GM21515 (cell line): Measurements from ENCODE around the gene PKP3.
"Not testable (repeated sequence)": the region's sequence is repeated elsewhere in the genome, so short reads cannot be mapped to it uniquely, and the experiment has no call there.

Experiments
- ATAC-seq: cut with Tn5 transposase; IDR thresholded peaks from one replicate; pipeline ENCODE4 v1.9.1; 2021; ENCODE audit not compliant: unreplicated experiment

The PKP3 gene

GRCh38 chr11:425301-425700 is 31.3 kb downstream of the PKP3 start:
- ATAC-seq = no peak

DNA sequence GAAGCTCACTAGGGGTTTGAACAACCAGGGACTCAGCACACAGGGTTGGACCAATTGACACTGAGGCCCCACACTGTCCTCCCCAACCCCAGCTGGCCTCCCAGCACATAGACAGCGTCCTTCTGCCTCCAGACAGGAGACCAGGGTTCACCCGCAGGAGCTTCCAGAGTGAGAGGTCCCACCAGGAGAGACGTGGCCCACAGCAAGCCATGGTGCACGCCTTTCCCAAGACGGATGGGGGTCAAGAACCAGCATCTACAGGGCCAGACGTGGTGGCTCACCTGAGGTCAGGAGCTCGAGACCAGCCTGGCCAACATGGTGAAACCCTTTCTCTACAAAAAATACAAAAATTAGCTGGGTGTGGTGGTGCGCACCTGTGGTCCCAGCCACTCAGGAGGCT is 32.8 kb downstream of the PKP3 start:
- ATAC-seq = no peak

DNA sequence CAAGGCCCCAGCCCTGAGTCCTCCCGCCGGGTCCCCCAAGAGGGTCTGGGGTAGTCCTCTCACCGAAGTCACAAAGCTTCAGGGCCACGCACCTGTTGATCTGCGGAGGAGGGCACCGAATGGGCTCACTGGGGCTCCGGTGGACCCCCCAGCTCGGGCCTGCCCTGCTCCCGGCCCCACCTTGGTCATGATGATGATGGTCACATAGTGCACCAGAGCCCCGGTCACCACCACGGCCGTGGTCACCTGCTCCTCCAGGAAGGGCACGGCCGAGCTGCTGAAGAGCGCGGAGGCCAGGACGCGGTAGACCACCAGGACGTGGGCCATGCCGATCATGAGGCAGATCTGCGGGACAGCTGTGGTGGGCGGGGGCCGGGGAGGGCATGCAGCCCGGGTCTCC is 34.3 kb downstream of the PKP3 start:
- ATAC-seq = no peak

DNA sequence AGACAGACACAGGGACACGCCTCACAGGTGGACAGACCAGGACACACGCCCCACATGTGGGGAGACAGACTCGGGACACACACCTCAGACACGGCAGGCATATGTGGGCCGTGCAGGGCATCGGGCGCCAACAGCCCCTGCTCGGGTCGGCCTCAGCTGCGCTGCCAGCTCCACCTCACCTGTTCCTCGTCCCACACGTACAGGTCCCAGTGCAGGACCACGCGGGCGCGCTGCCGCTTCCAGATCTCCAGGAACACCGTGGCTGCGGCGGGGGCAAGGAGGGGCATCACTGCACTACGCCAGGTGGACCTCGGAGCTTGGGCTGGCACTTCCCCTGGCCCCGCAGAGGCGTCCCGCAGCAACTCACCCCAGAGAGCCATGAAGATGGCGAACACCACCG is 35.4 kb downstream of the PKP3 start:
- ATAC-seq = no peak

GRCh38 chr11:429931-430456 is 36.0 kb downstream of the PKP3 start:
- no peak for ATAC-seq

GRCh38 chr11:431921-432320 is 37.9 kb downstream of the PKP3 start:
- no peak for ATAC-seq

DNA sequence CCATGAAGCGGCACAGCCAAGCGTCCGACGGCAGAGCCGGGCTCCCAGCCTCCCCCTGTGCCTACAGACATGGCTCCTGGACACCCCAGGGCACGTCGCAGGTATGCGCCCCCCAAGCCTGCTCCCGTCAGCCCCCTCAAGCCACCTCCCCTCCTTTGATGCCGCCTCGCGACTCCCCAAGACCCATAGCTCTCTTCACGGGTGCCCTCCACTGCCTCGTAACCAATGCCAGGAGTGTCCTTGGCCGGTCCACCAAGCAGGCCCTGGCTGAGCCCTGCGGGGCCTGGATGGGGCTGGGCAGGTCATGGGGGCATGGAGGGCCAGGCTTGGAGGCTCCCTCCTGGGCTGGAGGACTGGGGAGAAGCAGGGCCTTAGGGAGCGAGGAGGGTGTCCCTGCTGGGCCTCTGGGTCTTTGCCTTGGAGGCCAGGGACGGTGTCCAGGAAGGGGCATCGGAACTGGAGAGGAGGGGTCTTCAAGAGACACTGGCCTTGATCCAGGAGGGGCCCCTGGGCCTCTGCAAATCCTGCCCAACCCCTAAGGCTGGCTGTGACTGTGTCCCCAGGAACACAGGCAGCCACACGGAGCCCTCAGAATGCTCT is 38.6 kb downstream of the PKP3 start:
- no peak for ATAC-seq

DNA sequence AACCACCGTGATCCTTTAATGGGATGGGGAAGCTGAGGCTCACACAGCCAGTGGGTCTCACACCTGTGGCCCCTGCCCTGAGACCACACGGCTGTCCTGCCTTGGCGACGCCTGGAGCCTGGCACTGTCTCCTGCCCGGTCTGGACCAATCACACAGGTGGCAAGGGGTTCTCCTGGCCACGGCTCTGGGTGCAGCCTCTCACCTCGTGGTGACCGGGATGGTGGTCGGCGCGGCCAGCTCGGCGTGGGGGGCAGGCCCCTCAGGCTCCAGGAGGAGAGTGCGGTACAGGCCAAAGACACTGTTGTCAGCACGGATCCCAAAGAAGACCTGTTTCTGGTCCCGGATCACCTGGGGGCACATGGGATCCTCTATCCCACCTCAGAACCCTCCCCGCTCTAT is 39.1 kb downstream of the PKP3 start:
- ATAC-seq = no peak

- ATAC-seq = no peak
Measured at GRCh38 chr11:433641-434040, 39.6 kb downstream of the PKP3 start.

GRCh38 chr11:434496-434895 is 40.5 kb downstream of the PKP3 start:
- ATAC-seq = no peak

DNA sequence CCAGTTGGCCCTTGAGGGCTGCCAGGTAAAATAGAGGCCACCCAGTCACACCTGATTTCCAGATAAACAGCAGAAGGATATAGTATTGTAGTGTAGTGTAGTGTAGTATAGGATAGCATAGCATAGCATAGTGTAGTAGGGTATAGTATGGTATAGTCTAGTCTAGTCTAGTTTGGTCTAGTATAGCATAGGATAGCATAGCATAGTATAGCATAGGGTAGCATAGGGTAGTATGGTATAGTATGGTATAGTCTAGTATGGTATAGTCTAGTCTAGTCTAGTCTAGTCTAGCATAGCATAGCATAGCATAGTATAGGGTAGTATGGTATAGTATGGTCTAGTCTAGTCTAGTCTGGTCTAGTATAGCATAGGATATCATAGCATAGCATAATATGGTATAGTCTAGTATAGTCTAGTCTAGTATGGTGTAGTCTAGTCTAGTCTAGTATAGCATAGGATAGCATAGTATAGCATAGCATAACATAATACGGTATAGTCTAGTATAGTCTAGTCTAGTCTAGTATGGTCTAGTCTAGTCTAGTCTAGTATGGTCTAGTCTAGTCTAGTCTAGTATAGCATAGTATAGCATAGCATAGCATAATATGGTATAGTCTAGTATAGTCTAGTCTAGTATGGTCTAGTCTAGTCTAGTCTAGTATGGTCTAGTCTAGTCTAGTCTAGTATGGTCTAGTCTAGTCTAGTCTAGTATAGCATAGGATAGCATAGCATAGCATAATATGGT is 41.2 kb downstream of the PKP3 start:
- ATAC-seq = not testable (repeated sequence)

GRCh38 chr11:437228-437870 is 43.3 kb downstream of the PKP3 start:
- no peak for ATAC-seq

DNA sequence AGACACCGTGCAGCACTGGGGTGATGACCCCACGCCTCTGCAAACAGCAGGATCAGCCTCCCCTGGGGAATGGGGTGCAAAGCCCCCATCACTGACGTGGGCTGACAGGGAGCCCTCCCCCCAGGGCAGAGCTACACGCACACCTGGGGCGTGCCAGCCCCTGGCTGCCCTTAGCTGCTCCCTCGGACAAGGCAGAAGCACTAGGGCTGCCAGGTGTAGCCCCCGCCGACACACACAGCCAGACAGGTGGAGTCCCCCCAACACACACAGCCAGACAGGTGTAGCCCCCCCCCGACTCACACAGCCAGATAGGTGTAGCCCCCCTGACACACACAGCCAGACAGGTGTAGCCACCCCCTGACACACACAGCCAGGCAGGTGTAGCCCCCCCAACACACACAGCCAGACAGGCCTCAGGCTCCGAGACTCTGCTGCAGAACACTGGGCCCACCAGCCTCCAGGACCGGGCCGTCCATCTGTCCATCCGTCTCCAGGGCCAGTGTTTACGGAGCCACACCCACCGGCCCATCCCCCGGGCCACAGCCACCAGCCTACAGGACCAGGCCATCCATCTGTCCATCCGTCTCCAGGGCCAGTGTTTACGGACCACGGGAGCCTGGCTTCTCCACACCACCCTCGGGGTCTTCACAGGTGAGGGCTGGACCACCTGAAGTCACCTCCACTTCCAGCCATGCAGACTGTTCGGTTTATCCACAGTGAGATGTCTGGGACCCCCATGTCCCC is 44.3 kb downstream of the PKP3 start:
- no peak for ATAC-seq

- ATAC-seq = no peak
Measured at GRCh38 chr11:439315-440064, 45.5 kb downstream of the PKP3 start.

- no peak for ATAC-seq
Measured at GRCh38 chr11:440065-441042, 46.3 kb downstream of the PKP3 start.

DNA sequence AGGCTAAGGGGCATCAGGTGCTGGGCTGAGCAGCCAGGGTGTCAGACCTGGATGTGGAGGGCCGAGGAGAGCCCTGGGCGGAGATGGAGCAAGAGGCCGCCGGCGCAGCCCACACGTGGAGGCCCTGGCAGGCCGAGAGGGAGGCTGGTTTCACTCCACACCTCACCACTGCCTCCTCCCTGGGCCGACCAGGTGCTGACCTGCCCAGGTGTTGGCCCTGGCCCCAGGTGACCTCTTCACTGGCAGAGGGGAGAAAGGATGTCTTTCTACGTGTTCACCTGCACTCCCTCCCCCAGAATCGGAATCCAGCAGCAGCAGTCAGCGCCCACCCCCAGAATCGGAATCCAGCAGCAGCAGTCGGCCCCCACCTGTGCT is 47.0 kb downstream of the PKP3 start:
- ATAC-seq = no peak

- ATAC-seq = peak; percentile 54
Measured at GRCh38 chr11:441418-442274, 47.6 kb downstream of the PKP3 start, which contains the start of gene ANO9. Gene ANO9 (minus strand): TSS chr11:442011. CDS start chr11:441926, 85 bp downstream.

DNA sequence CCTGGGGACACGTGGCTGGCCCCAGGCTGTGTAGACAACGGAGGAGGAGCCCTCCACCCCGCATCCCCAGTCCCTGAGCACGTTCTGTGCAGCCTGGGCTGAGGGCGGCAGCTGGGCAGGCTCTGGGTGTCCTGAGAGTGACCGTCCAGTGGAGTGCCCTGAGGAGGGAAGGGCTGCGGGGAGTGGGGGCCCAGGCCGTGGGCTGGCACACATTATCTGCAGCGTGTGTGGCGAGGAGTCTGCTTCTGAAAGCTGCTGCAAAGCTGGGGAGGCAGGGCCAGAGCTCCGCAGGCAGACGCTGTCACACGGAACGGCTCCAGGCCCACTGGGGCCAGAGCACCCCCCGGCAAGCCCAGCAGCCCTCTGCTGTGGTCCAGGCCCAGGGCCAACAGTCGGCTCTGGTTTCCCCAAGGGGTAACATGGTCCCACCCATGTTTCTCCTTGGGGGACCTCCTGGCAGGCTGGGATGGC is 48.6 kb downstream of the PKP3 start:
- no peak for ATAC-seq
